ENCODE data around the gene SEMA6B.

DNA sequence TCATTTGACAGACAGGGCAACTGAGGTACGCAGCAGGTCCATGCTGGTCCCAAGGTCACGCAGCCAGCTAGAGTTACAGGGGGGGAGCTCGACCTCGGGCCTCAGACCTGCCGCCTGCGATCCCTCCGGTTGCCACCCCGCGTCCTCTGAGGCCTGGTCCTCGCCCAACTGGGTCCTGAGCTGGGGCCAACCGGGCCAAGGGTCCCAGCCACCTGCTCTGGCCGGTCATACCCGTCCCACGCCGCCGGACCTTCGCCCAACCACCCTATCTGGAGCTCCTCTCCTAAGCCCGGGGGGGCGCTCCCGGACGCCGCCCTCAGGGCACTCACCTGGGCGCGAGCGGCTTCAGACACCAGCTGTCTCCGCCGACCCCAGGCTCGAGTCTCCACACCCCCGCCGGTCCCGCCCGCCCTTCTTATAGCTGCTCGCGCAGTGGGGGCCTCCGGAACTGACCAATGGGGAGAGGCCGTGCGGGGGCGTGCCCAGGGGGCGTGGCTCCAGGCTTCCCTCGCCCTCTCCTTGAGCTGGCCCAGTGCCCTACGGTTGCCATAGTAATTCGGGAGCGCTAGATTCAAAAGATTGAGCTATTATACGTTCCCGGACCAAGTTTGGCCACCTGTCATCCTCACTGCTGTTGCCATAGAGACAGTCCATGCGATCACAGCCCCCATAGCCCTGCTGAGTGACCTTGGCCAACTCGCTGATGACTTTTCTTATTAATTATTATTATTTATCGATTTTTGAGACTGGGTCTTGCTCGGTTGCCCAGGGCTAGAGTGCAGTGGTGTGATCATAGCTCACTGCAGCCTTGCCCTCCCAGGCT, 24.4 kb downstream of the SEMA6B start, which contains the start of gene PLIN5:
- TF ChIP-seq POLR2AphosphoS5 (IDR thresholded peaks at IDR 0.05; ENCODE audit: borderline replicate concordance, low read depth, low read length) (no peak; the same call in 1 of the 2 replicates), EZH2 (IDR thresholded peaks at IDR 0.05) (no peak), FOXP2 (optimal IDR thresholded peaks at IDR 0.05; ENCODE audit: control extremely low read depth, extremely low read length, insufficient read depth) (no peak)
